Renal cortex interstitium (tissue), 11 donors: Measurements from ENCODE around the gene MAD1L1. TPM values are rescaled to one million over a fixed set of nuclear protein-coding genes. Genes with fewer than 3 reads are reported as not detected.
"Not testable (repeated sequence)": the region's sequence is repeated elsewhere in the genome, so short reads cannot be mapped to it uniquely, and the experiment has no call there.

Experiments used
- DNase-seq, 11 donors: peaks; one replicate each; pipeline ENCODE4 v3.0.0-alpha.2; 2013; ENCODE audit warnings: low read depth in 9 of 11, low spot score in 4 of 11; ENCODE audit errors: extremely low read depth in 1 of 11
- polyA plus RNA-seq, 3 donors: library from polyadenylated mRNA; unstranded; fragments of 120-200 nt; gene quantifications; one replicate each; pipeline ENCODE4 v1.2.1, GENCODE V29; 2013; ENCODE audit not compliant: insufficient read length in 3 of 3

The MAD1L1 gene
- polyA plus RNA-seq, 3 donors: 22.6 to 28.2 (median 26.3) TPM

DNA sequence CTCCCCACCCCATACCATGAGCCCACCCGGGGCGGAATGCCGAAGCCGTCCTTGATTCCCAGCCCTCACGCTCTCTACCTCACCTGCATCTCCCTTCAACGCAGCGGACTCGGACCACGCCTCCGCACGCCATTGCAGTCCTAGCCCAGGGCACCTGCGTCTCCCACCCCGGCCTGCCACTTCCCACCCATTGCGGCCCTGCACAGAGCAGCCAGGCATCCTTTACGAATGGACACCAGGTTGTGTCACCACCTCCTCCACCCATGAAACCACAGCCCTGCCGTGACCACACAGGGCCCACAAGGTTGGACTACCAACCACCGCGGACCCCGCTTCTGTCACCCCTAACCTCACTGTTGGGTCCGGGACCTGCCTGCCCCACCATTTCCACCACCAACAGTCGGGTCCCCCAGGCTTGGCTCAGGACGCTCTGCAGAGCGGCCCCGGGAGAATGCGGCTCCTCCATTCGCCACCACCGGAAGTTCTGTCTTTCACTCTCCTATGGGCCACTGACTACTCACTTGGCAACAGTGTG, 232.5 kb downstream of the MAD1L1 start:
- DNase-seq: no peak

DNA sequence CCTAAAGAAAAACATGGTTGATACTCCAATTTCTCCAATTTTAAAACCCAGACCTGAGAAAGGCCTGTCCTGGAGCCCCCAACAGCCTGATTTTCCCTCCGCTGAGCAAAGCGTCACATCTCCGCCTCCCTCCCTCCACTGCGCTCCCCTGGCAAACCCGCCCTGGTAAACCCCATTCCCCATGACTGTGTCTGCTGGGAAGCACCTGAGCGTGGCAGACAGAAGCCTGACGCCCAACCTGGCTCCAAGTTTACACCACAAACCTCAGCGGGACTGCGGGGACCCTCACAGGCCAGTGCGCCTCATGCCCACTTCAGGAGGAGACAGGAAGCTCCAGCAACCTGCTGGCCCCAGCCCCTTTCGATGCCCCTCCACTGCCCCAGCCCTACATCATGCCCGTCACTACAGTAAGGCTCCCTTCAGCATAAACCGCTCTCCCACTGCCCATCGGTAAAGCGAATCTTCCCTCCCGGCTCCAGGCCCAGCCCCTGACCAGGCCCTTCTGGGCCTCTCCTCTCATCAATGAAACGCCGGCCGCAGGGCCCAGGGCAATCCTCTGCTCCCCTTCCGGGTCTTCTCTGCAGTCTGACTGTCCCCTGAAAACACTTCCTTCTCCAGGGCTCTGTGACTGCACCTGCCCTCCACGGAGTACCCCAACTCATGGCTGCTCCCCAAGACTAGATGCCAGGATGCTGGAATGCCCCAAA, 233.3 kb downstream of the MAD1L1 start:
- DNase-seq: no peak

DNA sequence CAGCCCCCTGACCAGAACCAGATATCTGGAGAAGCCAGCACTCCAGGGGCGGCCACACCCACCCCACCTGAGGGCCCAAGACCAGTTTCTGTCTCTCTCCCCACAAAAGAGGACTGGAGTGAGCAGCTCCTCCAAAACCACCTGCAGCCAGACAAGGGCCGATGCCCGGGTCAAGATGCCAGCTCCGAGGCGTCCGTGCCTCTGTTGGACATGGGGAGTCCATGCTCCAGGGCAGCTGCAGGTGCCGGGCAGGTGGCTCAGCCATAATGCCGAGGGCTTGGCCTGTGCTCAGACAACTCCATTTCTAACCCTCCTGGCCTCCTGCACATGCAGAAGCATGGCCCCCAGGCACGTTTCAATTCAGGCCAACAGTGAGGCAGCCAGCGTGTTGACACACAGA, 234.6 kb downstream of the MAD1L1 start:
- DNase-seq: no peak

DNA sequence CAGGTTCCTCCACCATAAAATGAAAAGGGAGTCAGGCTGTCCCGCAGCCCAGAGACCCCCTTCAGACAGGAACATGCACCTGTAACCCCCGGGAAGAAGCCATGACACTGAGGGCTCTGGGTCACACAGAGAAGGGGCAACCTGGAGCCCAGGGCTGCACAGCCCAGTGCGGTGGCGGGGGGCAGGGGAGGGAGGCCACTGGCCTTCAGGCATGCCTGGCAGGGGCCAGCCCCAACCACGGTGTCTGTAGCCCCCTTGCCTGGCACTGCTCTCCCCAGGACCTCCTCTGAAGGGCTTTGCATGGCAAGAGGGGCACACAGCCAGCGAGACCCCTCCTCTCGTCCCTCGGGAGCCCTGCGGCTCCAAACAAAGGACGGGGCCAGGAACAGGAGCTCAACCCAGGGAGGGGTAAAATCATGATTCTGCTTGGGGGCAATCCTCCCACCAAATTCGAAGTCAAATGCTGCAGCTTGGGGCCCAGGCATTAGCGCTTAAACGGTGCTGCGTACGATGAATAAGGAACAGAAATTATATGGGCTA, 235.1 kb downstream of the MAD1L1 start:
- no peak for DNase-seq

DNA sequence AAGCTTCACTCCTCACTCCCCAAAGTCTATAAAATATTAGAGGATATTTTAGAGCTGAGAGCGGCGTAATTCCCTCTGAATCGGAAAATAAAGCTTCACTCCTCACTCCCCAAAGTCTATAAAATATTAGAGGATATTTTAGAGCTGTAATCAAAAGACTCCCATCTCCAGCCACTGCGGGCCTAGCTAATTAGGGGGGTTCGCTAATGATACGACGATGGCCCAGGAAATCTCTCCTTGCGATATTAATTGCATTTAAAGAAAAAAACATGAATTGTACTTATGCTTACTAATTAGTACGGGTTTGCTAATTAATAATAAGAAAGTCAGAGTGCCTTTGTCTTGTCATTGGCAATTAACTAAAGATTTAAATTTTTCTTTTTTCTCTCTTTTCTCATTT, 235.9 kb downstream of the MAD1L1 start:
- no peak for DNase-seq

DNA sequence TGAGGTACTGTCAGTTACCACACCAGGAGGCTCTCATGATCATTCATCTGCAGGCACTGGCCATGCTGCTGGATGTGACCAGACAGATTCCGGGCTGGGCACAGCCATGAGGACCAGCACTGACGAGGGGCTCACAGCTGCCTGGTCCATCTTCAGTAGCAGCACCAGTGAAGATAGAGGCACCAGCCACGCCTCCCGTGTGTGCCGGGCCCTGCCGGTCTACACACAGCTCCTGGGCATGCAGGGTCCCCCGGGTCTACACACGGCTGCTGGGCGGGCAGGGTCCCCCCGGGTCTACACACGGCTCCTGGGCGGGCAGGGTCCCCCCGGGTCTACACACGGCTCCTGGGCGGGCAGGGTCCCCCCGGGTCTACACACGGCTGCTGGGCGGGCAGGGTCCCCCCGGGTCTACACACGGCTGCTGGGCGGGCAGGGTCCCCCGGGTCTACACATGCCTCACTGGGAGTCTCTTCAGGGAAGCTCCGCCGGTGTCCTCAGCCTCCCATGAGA, 236.8 kb downstream of the MAD1L1 start:
- not testable (repeated sequence) for DNase-seq

DNA sequence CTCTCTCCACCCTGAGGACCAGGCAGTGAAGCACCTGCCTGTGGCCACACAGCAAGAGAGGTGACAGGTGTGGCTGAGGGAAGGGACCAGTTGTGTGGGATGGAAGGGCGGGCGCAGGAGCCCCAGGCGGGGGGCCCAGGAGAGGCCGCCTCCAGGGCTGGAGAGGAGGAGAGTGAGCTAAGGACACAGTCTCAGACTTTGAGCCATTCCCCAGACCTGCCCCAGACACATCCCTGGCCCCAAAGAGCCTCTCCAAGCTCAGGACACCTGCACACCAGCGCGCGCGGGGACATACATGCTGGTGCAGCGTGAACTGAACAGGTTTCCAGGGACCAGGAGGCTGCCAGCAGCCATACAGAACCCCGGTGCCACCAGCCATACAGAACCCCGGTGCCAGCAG, 237.3 kb downstream of the MAD1L1 start:
- no peak for DNase-seq

DNA sequence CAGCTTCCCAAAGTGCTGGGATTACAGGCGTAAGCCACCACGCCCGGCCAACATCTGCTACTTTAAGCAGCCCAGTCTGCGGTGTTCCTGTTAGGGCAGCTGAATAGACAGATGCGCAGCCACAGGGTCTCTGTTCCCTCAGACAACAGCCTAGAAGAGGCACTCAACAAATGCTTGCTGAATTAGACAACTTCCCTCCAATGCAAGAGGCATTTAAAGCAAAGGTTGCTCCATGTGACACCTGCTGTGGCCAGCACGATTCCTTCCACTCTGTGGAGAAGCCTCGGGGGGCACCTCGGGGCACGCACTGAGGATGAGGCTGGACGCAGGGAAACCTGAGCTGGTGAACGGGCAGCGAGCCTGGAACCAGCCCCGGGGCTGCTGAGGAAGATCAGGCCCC, 237.8 kb downstream of the MAD1L1 start:
- no peak for DNase-seq

DNA sequence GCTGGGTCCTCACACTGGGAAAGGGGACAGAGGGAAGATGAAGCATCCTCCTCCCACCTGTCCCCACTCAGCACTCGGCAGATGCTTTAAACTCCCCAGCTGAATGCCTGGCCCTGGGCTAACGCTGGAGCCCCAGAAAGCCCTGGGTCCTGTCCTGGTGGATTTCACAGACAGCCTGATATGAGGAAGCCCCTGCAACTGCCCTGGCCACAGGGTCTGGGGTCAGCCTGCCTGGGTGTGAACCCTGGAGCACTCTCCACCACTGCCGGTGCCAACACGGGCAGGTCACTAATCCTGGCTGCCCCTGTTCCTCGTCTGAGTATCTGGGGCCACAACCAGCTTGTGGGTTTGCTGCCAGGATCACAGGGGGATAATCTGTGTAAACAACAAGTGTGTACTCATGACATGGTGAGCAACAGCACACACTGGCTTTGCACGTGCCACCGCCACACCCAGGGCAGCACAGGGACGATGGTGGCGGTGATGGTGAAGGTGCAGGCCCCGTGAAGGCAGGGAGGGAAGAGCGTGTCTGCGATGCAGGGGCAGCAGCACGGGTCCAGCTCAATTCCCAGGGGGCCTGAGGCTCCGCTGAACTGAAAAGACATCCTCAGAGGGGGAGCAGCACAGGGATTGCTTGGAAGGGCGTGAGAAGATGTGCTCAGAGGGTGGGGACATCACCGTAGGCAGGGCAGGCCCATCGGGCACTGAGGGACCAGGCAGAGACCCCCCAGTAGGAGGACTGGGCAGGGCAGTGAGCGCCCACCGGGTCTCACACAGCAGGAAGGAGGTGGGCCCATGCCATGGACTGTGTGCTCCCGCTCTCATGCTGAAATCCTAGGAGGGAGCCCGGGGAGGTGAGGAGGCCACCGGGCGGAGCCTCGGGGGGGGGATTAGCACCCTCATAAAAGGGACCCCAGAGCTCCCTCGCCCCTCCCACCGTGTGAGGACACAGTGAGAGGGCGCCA, 238.7 kb downstream of the MAD1L1 start:
- DNase-seq: no peak

DNA sequence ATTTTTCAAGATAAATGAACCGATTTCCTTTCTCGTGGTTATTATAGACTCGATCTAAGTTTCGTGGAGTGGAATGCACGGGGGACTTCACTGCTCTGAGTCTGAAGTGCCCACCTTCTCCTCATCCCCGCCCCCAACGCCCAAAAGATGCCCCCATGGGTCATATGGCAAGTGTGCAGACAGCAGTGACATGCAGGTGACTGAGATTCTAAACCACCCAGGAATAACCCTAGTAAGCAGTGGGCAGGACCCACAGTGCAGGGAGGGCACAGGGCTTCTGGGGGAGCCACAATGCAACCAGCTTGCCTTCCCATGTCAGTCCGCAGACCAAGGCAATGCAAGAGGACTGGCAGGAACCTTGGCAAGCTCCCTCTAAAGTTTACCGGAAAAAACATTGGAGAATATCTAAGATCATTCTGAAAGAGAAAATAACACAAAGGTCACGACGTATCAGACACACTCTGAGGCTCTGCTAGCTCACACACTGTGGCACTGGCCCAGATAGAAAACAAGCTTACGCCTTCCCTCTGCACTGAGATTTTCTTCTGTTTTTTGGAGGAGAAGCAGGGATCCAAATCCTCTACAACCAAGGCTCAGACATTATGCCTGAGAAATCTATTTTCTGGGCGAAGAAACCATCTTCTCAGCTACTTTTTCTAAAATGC, 239.6 kb downstream of the MAD1L1 start:
- DNase-seq: no peak

DNA sequence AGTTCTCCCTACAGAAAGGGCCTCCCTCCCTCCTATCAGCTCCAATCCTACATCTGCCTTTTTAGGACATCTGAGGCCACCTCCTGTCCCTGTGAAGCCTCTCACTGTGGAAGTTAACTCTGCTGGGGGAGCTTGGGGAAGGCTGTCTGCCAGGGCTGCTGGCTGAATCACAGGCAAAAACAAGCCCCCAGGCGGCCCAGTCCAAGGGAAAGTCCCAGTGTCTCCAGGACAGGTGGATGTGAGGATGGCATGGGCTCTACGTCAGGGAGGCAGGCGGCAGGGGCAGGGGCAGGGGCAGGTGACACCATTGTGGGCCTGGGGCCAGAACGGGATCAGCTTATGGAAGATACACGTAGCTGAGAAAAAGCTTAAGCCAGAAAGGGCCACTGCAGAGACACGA, 240.2 kb downstream of the MAD1L1 start:
- DNase-seq: no peak

DNA sequence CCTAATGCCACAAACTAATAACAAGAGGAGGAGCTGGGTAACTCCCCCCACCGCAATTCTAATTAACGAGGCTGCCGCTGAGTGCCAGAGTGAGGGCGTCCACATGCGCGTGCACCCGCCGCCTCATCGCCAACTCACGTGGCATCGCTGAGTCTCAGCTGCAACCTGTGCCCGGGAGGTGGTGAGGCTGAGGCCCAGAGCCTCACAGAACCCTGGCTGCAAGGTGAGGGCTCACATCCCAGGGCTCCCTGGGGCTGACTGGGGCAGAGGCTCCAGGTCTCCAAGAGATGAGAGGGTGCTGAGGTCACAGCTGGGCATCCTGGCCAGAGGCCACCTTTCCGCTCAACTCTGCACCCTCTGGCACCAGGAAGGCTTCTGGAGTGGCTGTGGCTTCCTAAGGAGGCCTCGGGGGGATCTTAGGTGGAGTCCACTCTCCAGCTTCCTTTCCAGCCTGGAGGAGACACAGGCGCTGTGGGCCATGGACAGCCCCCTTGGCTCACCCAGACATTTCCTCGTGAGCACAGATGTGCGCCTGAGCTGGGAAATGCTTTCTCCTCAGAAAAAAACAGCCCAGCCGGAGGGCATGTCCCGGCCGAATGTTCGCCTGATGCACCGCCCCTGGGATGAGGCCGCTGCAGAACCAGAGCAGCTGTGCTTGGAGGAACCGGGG, 242.6 kb downstream of the MAD1L1 start:
- DNase-seq: no peak

DNA sequence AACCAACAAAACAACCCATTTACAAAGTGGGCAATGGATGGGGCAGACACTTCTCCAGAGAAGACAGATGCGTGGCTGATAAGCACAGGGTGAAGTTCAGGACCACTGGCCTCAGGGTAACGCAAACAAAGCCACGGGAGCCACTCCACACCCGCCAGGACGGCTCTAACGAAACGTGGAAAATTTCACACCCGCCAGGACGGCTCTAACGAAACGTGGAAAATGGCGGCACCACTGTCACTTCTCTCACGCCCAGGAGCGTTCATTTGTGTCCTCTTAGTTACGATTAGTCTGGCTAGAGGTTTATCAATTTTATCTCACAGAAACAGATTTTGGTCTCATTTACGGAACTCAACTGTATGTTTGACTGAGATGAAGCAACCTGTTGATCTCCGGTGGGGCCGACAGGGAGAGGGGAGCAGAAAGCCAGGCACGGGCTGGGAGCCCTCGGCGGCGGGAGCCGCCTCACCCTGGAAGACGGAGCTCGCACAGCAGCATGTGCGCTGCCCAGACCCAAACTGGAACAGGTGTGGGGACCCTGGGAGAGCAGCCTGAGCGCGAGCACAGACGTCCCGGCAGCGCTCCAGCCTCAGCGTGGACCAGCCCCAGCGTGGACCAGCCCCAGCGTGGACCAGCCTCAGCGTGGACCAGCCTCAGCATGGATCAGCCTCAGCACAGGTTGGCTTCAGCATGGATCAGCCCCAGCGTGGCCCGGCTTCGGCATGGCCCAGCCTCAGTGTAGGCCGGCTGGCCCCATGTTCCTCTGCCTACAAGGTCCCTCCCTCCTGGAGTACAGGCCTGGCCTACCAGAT, 243.5 kb downstream of the MAD1L1 start:
- no peak for DNase-seq

DNA sequence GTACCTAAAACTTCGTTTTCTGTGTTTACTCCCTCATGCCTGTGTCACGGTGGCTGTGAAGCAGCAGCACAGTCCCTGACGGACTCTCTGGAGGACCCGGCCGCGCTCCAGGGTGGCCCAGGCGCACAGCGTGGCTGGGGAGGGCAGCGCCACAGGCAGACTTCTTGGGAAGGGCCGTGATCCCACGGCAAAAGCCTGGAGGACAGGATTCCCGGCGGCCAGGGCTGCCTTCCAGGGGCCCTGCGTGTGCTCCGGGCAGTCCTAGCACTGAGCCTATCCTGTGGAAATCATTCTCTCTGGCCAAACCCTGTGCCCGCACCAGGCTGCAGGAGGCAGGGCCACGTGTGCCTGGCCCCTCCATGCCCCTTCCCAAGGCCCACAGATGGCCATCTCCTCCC, 244.2 kb downstream of the MAD1L1 start:
- no peak for DNase-seq

DNA sequence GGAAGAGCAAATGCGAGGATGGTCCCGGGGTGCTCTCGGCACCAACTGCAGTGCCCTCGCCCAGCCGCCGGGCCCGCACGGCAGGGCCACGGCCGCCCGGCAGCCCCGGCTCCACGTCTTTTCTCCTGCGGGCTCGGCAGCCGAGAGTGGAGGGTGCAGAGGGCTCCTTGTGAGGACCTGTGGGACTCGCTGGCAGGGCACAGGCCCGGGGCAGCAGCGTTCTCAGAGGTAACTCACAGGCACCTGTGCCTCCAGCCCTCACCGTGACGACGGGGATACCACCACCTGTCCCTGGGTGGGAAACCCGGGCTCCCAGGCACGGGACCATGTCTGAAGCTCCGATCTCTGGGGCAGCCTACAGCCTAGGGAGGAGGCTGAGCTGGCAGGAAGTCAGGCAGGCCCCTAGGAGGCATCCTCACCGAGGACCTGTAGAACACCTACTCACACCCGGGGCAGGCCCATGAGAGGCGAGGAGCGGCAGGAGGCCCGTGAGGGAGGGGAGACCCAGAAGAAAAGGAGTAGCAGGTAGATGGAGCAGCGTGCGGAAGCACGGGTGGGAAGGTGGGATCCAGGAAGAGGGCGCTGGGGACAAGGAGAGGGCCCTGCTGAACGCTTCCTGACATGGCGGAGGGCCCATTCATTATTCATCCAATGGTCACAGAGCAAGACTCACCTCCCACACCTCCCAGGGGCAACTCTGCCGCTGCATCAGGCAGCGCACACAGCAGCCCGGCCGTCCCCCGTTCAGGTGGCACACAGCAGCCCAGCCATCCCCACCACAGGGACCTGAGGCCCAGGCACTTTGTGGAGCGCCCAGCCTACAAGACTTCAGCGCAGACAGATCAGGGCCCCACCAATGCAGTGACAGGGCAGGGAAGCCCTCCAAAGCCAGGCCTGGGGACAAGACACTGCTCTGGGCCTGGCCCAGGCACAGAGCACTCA, 244.9 kb downstream of the MAD1L1 start:
- DNase-seq: no peak

DNA sequence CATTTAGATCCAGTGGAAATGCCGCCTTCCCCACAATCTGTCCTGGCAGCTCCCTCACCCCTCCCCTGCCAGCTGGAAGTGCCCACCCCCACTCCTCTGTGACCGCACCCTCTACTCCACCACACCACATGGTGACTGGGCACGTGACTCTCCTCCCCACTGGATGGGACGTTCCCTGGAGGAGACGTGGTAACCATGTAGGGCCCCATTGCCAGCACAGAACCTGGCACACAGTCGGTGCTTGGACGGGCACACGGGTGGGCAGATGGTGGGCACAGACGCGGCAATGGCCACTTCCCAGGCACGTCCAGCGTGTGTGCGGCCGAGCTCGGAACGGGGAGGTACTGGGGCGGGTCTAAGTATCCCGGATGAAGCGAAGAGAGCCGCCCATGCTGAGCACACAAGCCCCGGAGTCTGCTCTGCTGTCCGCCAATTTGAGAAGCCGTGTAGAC, 245.6 kb downstream of the MAD1L1 start:
- no peak for DNase-seq
